Left lung (tissue), 10 donors: ENCODE measurements around the gene RAB7B. TPM values are rescaled to one million over a fixed set of nuclear protein-coding genes. Genes with fewer than 3 reads are reported as not detected.
"Not testable (repeated sequence)": the region's sequence is repeated elsewhere in the genome, so short reads cannot be mapped to it uniquely, and the experiment has no call there.

Experiments used
- ATAC-seq: fragments of 200-7000 bp; cut with Tn5 transposase; one replicate; pipeline ENCODE4 v1.9.1; 2020; ENCODE audit warnings: moderate library complexity
- DNase-seq, 4 donors: peaks; one replicate each; pipeline ENCODE4 v3.0.0-alpha.2; 2013 to 2020
- H3K27ac ChIP-seq, 2 donors: fragments of 200-600 bp; sonication (generic) in 1 of 2; one replicate each; pipeline versions ENCODE4 v1.5.0 to v1.8.0; 2020 to 2021
- H3K27me3 ChIP-seq, 2 donors: fragments of 200-600 bp; sonication (generic) in 1 of 2; one replicate each; pipeline versions ENCODE4 v1.5.0 to v1.8.0; 2020 to 2021
- H3K36me3 ChIP-seq, 2 donors: fragments of 200-600 bp; sonication (generic) in 1 of 2; one replicate each; pipeline versions ENCODE4 v1.5.0 to v1.8.0; 2020 to 2021
- H3K4me1 ChIP-seq, 2 donors: fragments of 200-600 bp; one replicate each; pipeline ENCODE4 v1.8.0; 2021
- H3K4me3 ChIP-seq, 2 donors: fragments of 200-600 bp; sonication (generic) in 1 of 2; one replicate each; pipeline versions ENCODE4 v1.5.0 to v1.8.0; 2020 to 2021; ENCODE audit warnings: mild to moderate bottlenecking in 1 of 2
- H3K9me3 ChIP-seq, 2 donors: fragments of 200-600 bp; sonication (generic) in 1 of 2; one replicate each; pipeline versions ENCODE4 v1.5.0 to v1.8.0; 2020 to 2021
- intact Hi-C, 2 donors: fragments of 100-400 bp; cut with DNase I; formaldehyde crosslinking; loops; one replicate each; pipeline versions ENCODE4 v1.11.2 to v1.14.2; 2022
- polyA plus RNA-seq, 6 donors: library from polyadenylated mRNA; unstranded; fragments of 120-200 nt; gene quantifications; one replicate each; pipeline ENCODE4 v1.2.1, GENCODE V29; 2013; ENCODE audit not compliant: insufficient read length in 6 of 6
- total RNA-seq, 2 donors: library from RNA; stranded (reverse); fragmentation: NEBNext Ultra II Directional; extraction: Animal tissue kit (Norgen Biotek cat#: 25700); gene quantifications; one replicate each; pipeline ENCODE4 v1.2.1, GENCODE V29; 2021
- TF ChIP-seq, protein P1 (sequence below), 2 donors: fragments of 200-600 bp; sonication (generic) in 1 of 2; IDR thresholded peaks; one replicate each; pipeline versions ENCODE4 v1.5.0 to v1.8.0; 2021; ENCODE audit warnings: antibody characterized with exemption in 2 of 2
- donor health status: DM: no; HTN: yes; CAD: no.
- donor health status: DM: no; HTN: no; CAD: no.

The RAB7B gene
- total and polyA plus RNA-seq, 8 donors = 3.2 to 14.2 (median 4.0) TPM

GRCh38 chr1:205998457-205999241, 4.5 kb downstream of the RAB7B start:
- TF ChIP-seq, protein P1, sequence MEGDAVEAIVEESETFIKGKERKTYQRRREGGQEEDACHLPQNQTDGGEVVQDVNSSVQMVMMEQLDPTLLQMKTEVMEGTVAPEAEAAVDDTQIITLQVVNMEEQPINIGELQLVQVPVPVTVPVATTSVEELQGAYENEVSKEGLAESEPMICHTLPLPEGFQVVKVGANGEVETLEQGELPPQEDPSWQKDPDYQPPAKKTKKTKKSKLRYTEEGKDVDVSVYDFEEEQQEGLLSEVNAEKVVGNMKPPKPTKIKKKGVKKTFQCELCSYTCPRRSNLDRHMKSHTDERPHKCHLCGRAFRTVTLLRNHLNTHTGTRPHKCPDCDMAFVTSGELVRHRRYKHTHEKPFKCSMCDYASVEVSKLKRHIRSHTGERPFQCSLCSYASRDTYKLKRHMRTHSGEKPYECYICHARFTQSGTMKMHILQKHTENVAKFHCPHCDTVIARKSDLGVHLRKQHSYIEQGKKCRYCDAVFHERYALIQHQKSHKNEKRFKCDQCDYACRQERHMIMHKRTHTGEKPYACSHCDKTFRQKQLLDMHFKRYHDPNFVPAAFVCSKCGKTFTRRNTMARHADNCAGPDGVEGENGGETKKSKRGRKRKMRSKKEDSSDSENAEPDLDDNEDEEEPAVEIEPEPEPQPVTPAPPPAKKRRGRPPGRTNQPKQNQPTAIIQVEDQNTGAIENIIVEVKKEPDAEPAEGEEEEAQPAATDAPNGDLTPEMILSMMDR (IDR thresholded peaks at IDR 0.05) = no peak
- ATAC-seq (no peak), DNase-seq (no peak)
- intact Hi-C loops = no loop called here
- Histone ChIP-seq H3K36me3 (peaks cover 0 to under 1% of the 10 kb centered on the region in 2 donors), H3K9me3 (no peaks in the 10 kb centered on the region), H3K27ac (no peak overlapping the region), H3K4me3 (no peak overlapping the region), H3K27me3 (no peaks in the 10 kb centered on the region), H3K4me1 (peaks cover 19 to 33% of the 10 kb centered on the region in 2 donors)

GRCh38 chr1:205996641-205997040, 6.6 kb downstream of the RAB7B start:
- H3K9me3 ChIP-seq, H3K4me3 ChIP-seq, H3K27ac ChIP-seq, intact Hi-C loops, ATAC-seq, H3K27me3 ChIP-seq, DNase-seq: not testable (repeated sequence)
- peaks cover 0 to 16% of the 10 kb centered on the region in 2 donors for H3K36me3 ChIP-seq
- peaks cover 5 to 14% of the 10 kb centered on the region in 2 donors for H3K4me1 ChIP-seq

DNA sequence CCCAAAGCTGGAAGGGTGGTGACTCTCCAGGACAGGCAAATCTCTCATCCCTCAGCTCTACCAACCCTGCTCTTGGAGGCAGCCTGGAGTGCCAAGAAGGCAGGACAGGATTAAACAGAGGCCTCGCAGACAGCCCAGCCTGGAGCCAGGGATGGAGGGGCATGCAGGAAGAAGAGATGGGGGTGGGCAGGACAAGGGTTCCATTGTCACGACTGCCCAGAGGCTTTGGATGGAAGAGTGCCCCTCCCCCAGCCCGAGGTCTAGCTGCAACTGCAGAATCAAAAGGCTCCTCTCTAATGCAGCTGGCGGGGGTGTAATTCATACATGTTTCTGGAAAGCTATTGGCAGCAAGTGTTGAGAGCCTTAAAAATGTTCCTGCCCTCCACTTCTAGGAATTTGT, 8.8 kb downstream of the RAB7B start:
- TF ChIP-seq, protein P1 (IDR thresholded peaks at IDR 0.05) = no peak
- H3K4me3 ChIP-seq = no peak overlapping the region
- intact Hi-C loops = no loop called here
- no peaks in the 10 kb centered on the region for H3K4me1 ChIP-seq
- no peak for DNase-seq
- no peak overlapping the region for H3K27ac ChIP-seq
- no peaks in the 10 kb centered on the region for H3K9me3 ChIP-seq
- H3K27me3 ChIP-seq = no peaks in the 10 kb centered on the region
- peaks cover 0 to 21% of the 10 kb centered on the region in 2 donors for H3K36me3 ChIP-seq
- no peak for ATAC-seq

DNA sequence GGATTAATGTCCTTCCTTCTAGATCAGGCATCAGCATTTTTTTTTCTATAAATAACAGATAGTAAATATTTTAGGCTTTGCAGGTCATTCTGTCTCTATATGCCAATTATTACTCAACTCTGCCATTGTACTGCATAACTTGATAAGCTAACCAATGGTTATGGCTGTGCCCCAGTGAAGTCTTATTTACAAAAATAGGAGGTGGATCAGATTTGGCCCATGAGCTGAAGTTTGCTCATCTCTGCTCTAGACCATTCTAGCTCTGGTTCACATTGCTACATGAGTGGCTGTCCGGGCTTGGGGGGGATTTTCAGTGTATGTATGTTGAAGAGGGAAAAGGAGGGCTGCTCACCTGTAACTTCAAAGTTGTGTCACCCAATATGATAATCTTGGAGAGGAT, 10.1 kb downstream of the RAB7B start:
- Histone ChIP-seq H3K36me3 (peaks cover 0 to 21% of the 10 kb centered on the region in 2 donors), H3K4me3 (no peak overlapping the region), H3K9me3 (no peaks in the 10 kb centered on the region), H3K4me1 (no peaks in the 10 kb centered on the region), H3K27me3 (no peaks in the 10 kb centered on the region), H3K27ac (no peak overlapping the region)
- TF ChIP-seq, protein P1 (IDR thresholded peaks at IDR 0.05) = no peak
- DNase-seq (no peak), ATAC-seq (no peak)
- intact Hi-C loops = no loop called here

- H3K27ac ChIP-seq = no peak overlapping the region
- DNase-seq (no peak), ATAC-seq (no peak)
- H3K36me3 ChIP-seq = peaks cover 0 to 21% of the 10 kb centered on the region in 2 donors
- intact Hi-C loops = no loop called here
- H3K4me1 ChIP-seq = no peaks in the 10 kb centered on the region
- TF ChIP-seq, protein P1 (IDR thresholded peaks at IDR 0.05) = no peak
- no peaks in the 10 kb centered on the region for H3K27me3 ChIP-seq
- no peaks in the 10 kb centered on the region for H3K9me3 ChIP-seq
- no peak overlapping the region for H3K4me3 ChIP-seq
Observed at GRCh38 chr1:205992218-205992882, 10.8 kb downstream of the RAB7B start.
